ENCODE data around the gene ABCF1. TPM values are rescaled to one million over a fixed set of nuclear protein-coding genes. Genes with fewer than 3 reads are reported as not detected.

ABCF1 gene
- total RNA-seq, 1 experiment from 2014 or later = 94.9 TPM

DNA sequence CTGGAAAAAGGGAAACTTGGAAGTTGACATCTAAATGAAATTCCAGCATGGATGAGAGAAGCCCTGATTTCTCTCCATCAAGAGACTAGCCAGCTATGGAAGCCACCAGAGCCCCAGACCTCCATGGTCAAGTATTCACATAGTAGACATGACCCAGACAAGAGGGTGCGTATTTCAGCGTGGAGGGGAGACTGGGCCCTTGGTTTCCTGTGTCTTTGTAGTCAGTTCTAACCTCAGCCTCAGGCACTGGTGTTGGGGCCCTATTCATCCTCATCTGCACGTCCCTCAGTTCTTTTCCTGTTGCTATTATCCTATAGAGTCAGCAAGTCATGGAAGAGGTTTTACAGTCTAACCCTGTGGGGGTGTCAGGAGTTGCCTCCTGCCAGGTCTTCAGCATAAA, 27.4 kb upstream of the ABCF1 start:
- in situ Hi-C loops (cut with HindIII; ENCODE audit: low pct_unique_long_range_greater_than_20kb, low sequenced_read_pairs) = loop anchor here (5.0 kb wide), 1 partner anchor 42 kb away; no protein-coding TSS in a partner anchor
- BruUV-seq (replicated peaks) = no TSS peak
- intact Hi-C loops (cut with micrococcal nuclease; ENCODE audit: unreplicated experiment) = loop anchor here (1.0 kb wide), 1 partner anchor 61 kb away; no protein-coding TSS in a partner anchor
- no peak for ATAC-seq
- Histone ChIP-seq H3K4me3 (ENCODE audit: low read depth in 2 of 2, low read length in 2 of 2) (no peak overlapping the region), H3K27ac (ENCODE audit: low read length) (no peak overlapping the region), H3K27me3 (ENCODE audit: control insufficient read depth, insufficient read depth, low read length) (no peaks in the 10 kb centered on the region), H3K9me3 (ENCODE audit: control insufficient read depth, insufficient read depth, low read depth, low read length) (no peaks in the 10 kb centered on the region), H3K4me1 (ENCODE audit: control insufficient read depth, insufficient read depth, low read length) (no peaks in the 10 kb centered on the region; the same call in 1 of the 2 replicates), H3K36me3 (ENCODE audit: control insufficient read depth, insufficient read depth, low read length) (no peaks in the 10 kb centered on the region)
- DNase-seq (ENCODE audit: low read depth, low spot score) = no peak
- TF ChIP-seq, protein P1, sequence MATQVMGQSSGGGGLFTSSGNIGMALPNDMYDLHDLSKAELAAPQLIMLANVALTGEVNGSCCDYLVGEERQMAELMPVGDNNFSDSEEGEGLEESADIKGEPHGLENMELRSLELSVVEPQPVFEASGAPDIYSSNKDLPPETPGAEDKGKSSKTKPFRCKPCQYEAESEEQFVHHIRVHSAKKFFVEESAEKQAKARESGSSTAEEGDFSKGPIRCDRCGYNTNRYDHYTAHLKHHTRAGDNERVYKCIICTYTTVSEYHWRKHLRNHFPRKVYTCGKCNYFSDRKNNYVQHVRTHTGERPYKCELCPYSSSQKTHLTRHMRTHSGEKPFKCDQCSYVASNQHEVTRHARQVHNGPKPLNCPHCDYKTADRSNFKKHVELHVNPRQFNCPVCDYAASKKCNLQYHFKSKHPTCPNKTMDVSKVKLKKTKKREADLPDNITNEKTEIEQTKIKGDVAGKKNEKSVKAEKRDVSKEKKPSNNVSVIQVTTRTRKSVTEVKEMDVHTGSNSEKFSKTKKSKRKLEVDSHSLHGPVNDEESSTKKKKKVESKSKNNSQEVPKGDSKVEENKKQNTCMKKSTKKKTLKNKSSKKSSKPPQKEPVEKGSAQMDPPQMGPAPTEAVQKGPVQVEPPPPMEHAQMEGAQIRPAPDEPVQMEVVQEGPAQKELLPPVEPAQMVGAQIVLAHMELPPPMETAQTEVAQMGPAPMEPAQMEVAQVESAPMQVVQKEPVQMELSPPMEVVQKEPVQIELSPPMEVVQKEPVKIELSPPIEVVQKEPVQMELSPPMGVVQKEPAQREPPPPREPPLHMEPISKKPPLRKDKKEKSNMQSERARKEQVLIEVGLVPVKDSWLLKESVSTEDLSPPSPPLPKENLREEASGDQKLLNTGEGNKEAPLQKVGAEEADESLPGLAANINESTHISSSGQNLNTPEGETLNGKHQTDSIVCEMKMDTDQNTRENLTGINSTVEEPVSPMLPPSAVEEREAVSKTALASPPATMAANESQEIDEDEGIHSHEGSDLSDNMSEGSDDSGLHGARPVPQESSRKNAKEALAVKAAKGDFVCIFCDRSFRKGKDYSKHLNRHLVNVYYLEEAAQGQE (IDR thresholded peaks at IDR 0.05; ENCODE audit: insufficient read depth in 1 of 2, low read depth in 2 of 2, low read length in 1 of 2) = no peak
- TF ChIP-seq SIN3A (IDR thresholded peaks at IDR 0.05; ENCODE audit: borderline replicate concordance, insufficient read depth, low read depth, low read length) = no peak
- TF ChIP-seq TCF7L2 (IDR thresholded peaks at IDR 0.05; ENCODE audit: low read depth, low read length) = no peak
- no peak for TF ChIP-seq POLR2AphosphoS5 (IDR thresholded peaks at IDR 0.05; ENCODE audit: low read depth, low read length)
- no peak for TF ChIP-seq CTCF (IDR thresholded peaks at IDR 0.05)
- CTCF ChIA-PET = interaction anchor here (0.8 to 1.4 kb wide), 2 partner anchors 11 to 372 kb away, joined by 3 to 6 read pairs; no protein-coding TSS in a partner anchor
- POLR2A ChIA-PET = no interaction called here

DNA sequence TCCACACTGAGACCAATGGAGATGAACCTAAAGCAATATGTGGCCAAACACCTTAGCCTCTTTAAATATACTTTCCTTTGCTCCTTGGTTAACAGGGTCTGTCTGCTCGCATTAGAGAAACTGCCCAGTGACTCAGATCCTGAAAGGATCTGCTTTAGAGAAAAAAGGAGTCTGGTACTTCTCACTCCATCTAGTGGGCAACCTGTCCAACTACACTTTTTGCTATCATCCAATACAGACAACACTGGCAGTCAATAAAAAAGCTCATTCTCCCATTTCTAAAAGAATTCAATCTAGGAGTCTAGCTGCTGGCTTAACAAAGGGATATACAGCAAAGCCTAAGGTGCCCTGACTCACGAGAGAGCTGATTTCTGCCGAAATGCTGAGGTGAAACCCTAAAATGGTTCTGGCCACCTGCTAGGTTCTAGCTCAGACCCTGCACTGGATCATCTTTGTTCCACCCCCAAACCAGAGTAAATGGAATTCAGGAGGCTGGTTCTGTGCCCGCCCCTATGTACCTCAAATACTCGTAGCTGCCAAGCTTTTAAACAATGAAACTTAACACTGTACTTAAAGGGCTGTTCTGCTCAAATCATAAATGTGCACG, 26.5 kb upstream of the ABCF1 start:
- DNase-seq (ENCODE audit: low read depth, low spot score) (peak; percentile 48), ATAC-seq (peak; percentile 79)
- POLR2A ChIA-PET = interaction anchor here (0.6 to 1.0 kb wide), 3 partner anchors 13 to 222 kb away, joined by 3 to 9 read pairs (median 9); partner anchors contain the start of gene PRR3
- H3K27me3 ChIP-seq (ENCODE audit: control insufficient read depth, insufficient read depth, low read length) = no peaks in the 10 kb centered on the region
- BruUV-seq (replicated peaks) = no TSS peak
- no peaks in the 10 kb centered on the region; the same call in 1 of the 2 replicates for H3K4me1 ChIP-seq (ENCODE audit: control insufficient read depth, insufficient read depth, low read length)
- no peak for TF ChIP-seq SIN3A (IDR thresholded peaks at IDR 0.05; ENCODE audit: borderline replicate concordance, insufficient read depth, low read depth, low read length)
- peak; percentile 85 for TF ChIP-seq CTCF (IDR thresholded peaks at IDR 0.05)
- no peak for TF ChIP-seq POLR2AphosphoS5 (IDR thresholded peaks at IDR 0.05; ENCODE audit: low read depth, low read length)
- intact Hi-C loops (cut with micrococcal nuclease; ENCODE audit: unreplicated experiment) = loop anchor here (1.0 kb wide), 1 partner anchor 61 kb away; no protein-coding TSS in a partner anchor
- no peak overlapping the region for H3K27ac ChIP-seq (ENCODE audit: low read length)
- in situ Hi-C loops (cut with HindIII; ENCODE audit: low pct_unique_long_range_greater_than_20kb, low sequenced_read_pairs) = loop anchor here (5.0 kb wide), 1 partner anchor 42 kb away; no protein-coding TSS in a partner anchor
- H3K36me3 ChIP-seq (ENCODE audit: control insufficient read depth, insufficient read depth, low read length) = no peaks in the 10 kb centered on the region
- no peaks in the 10 kb centered on the region for H3K9me3 ChIP-seq (ENCODE audit: control insufficient read depth, insufficient read depth, low read depth, low read length)
- no peak overlapping the region for H3K4me3 ChIP-seq (ENCODE audit: low read depth in 2 of 2, low read length in 2 of 2)
- CTCF ChIA-PET = interaction anchor here (0.5 to 1.7 kb wide), 10 partner anchors 10 to 204 kb away, joined by 3 to 17 read pairs (median 4); no protein-coding TSS in a partner anchor
